GM23338 (cell line): ENCODE results near the gene USP36. TPM values are rescaled to one million over a fixed set of nuclear protein-coding genes. Genes with fewer than 3 reads are reported as not detected.

Source experiments
- ATAC-seq: fragments of 200-7000 bp; cut with Tn5 transposase; 3 replicates; pipeline ENCODE4 v1.9.1; 2020
- DNase-seq: peaks from one replicate; pipeline ENCODE4 v3.0.0-alpha.2; 2015; ENCODE audit warnings: low spot score
- H2AFZ ChIP-seq: fragments of 200-600 bp; sonication (generic); 2 replicates; pipeline ENCODE4 v1.8.0; 2016; ENCODE audit warnings: antibody characterized with exemption, mild to moderate bottlenecking, moderate library complexity
- H3F3A ChIP-seq: fragments of 200-600 bp; sonication (generic); replicated peaks from 2 replicates; pipeline ENCODE4 v1.8.0; 2017; ENCODE audit warnings: antibody characterized with exemption, mixed run types, low read depth
- H3K27ac ChIP-seq: fragments of 200-600 bp; sonication (generic); 2 replicates; pipeline ENCODE4 v1.6.1; 2016; ENCODE audit warnings: low read depth
- H3K27me3 ChIP-seq: fragments of 200-600 bp; sonication (generic); 2 replicates; pipeline ENCODE4 v1.8.0; 2016; ENCODE audit warnings: mild to moderate bottlenecking, mixed run types, moderate library complexity; ENCODE audit not compliant: insufficient read depth
- H3K36me3 ChIP-seq: fragments of 200-600 bp; sonication (generic); 2 replicates; pipeline ENCODE4 v1.8.0; 2016; ENCODE audit warnings: mild to moderate bottlenecking; ENCODE audit not compliant: insufficient read depth
- H3K4me1 ChIP-seq: fragments of 200-600 bp; sonication (generic); 2 replicates; pipeline ENCODE4 v1.8.0; 2016; ENCODE audit warnings: mild to moderate bottlenecking, moderate library complexity; ENCODE audit not compliant: insufficient read depth
- H3K4me2 ChIP-seq: fragments of 200-600 bp; sonication (generic); 2 replicates; pipeline ENCODE4 v1.7.1; 2017; ENCODE audit warnings: mixed run types
- H3K4me3 ChIP-seq: fragments of 200-600 bp; sonication (generic); 2 replicates; pipeline ENCODE4 v1.6.1; 2016; ENCODE audit warnings: mixed run types
- H3K79me2 ChIP-seq: fragments of 200-600 bp; sonication (generic); replicated peaks from 2 replicates; pipeline ENCODE4 v1.8.0; 2017; ENCODE audit warnings: mild to moderate bottlenecking; ENCODE audit not compliant: insufficient read depth
- H3K9me2 ChIP-seq: fragments of 200-600 bp; sonication (generic); 2 replicates; pipeline ENCODE4 v1.8.0; 2017; ENCODE audit not compliant: insufficient read depth
- H4K20me1 ChIP-seq: fragments of 200-600 bp; sonication (generic); replicated peaks from 2 replicates; pipeline ENCODE4 v1.8.0; 2017; ENCODE audit warnings: mild to moderate bottlenecking; ENCODE audit not compliant: insufficient read depth
- H3K27ac Mint-ChIP-seq: 2 replicates; pipeline ENCODE4 v1.8.0; 2020; ENCODE audit warnings: inconsistent platforms, mild to moderate bottlenecking, moderate library complexity, mixed read lengths
- H3K27me3 Mint-ChIP-seq: 3 replicates; pipeline ENCODE4 v1.8.0; 2022; ENCODE audit warnings: low read depth, mild to moderate bottlenecking, moderate library complexity, mixed read lengths, inconsistent platforms; ENCODE audit not compliant: insufficient read depth, poor library complexity
- H3K36me3 Mint-ChIP-seq: 3 replicates; pipeline ENCODE4 v1.8.0; 2021; ENCODE audit warnings: low read depth, mild to moderate bottlenecking, inconsistent platforms, moderate library complexity, mixed read lengths
- H3K4me1 Mint-ChIP-seq: 3 replicates; pipeline ENCODE4 v1.8.0; 2020; ENCODE audit warnings: mild to moderate bottlenecking, inconsistent platforms, mixed read lengths
- H3K4me3 Mint-ChIP-seq: 3 replicates; pipeline ENCODE4 v1.8.0; 2021; ENCODE audit warnings: moderate library complexity, mild to moderate bottlenecking, inconsistent platforms, mixed read lengths
- H3K9me3 Mint-ChIP-seq: 3 replicates; pipeline ENCODE4 v1.8.0; 2020; ENCODE audit warnings: moderate library complexity, mild to moderate bottlenecking, inconsistent platforms, mixed read lengths
- EZH2phosphoT487 ChIP-seq: fragments of 200-600 bp; sonication (generic); IDR thresholded peaks from one replicate; pipeline ENCODE4 v1.8.1; 2018; ENCODE audit warnings: antibody characterized with exemption; ENCODE audit not compliant: unreplicated experiment
- JUNB ChIP-seq: IDR thresholded peaks from one replicate; pipeline ENCODE4 v1.6.1; 2016; ENCODE audit warnings: antibody characterized with exemption; ENCODE audit not compliant: unreplicated experiment
- NANOG ChIP-seq: IDR thresholded peaks from 2 replicates; pipeline ENCODE4 v1.6.1; 2016; ENCODE audit warnings: antibody characterized with exemption, borderline replicate concordance
- POLR2AphosphoS5 ChIP-seq: IDR thresholded peaks from 2 replicates; pipeline ENCODE4 v1.6.1; 2016; ENCODE audit warnings: antibody characterized with exemption, low read depth
- STAT1 ChIP-seq: IDR thresholded peaks from one replicate; pipeline ENCODE4 v1.6.1; 2016; ENCODE audit warnings: antibody characterized with exemption; ENCODE audit not compliant: unreplicated experiment
- ZNF114 ChIP-seq: fragments of 250-450 bp; sonication (Bioruptor Pico); IDR thresholded peaks from 2 replicates; pipeline ENCODE4 v1.5.0; 2020; ENCODE audit warnings: mild to moderate bottlenecking, moderate library complexity
- ZNF331 ChIP-seq: fragments of 250-450 bp; sonication (Bioruptor Pico); IDR thresholded peaks from 2 replicates; pipeline ENCODE4 v1.5.0; 2020; ENCODE audit warnings: low read depth, mild to moderate bottlenecking, moderate library complexity
- polyA plus RNA-seq: library from polyadenylated mRNA; unstranded; fragments of >200 nt; fragmentation: Nextera tagmentation; extraction: Ambion mirVana; gene quantifications from 2 replicates; pipeline ENCODE4 v1.2.1, GENCODE V29; 2016
- total RNA-seq: library from RNA; depleted of rRNA; stranded (reverse); fragments of >200 nt; shearing (Covaris generic); gene quantifications from 2 replicates; pipeline ENCODE4 v1.2.3, GENCODE V29; 2014
- TF ChIP-seq, protein P1 (sequence below), 2 experiments: fragments of 200-600 bp in 1 of 2; sonication (generic) in 1 of 2; conservative IDR thresholded peaks; 2 replicates each; pipeline versions ENCODE4 v1.5.1 to v1.6.1; 2016 to 2017; ENCODE audit warnings: antibody characterized with exemption in 2 of 2, low read depth in 2 of 2, mild to moderate bottlenecking in 2 of 2, moderate library complexity in 1 of 2
- TF ChIP-seq, protein P2 (sequence below): IDR thresholded peaks from one replicate; pipeline ENCODE4 v1.6.1; 2018; ENCODE audit warnings: antibody characterized with exemption; ENCODE audit not compliant: unreplicated experiment
- TF ChIP-seq, protein P3 (sequence below): IDR thresholded peaks from 2 replicates; pipeline ENCODE4 v1.6.1; 2016; ENCODE audit warnings: antibody characterized with exemption
- TF ChIP-seq, protein P4 (sequence below): fragments of 250-450 bp; sonication (Bioruptor Pico); IDR thresholded peaks from 2 replicates; pipeline ENCODE4 v1.5.0; 2020; ENCODE audit warnings: mild to moderate bottlenecking, moderate library complexity

USP36 gene
- total and polyA plus RNA-seq, 2 experiments from 2014 or later: 36.2 to 55.5 TPM

DNA sequence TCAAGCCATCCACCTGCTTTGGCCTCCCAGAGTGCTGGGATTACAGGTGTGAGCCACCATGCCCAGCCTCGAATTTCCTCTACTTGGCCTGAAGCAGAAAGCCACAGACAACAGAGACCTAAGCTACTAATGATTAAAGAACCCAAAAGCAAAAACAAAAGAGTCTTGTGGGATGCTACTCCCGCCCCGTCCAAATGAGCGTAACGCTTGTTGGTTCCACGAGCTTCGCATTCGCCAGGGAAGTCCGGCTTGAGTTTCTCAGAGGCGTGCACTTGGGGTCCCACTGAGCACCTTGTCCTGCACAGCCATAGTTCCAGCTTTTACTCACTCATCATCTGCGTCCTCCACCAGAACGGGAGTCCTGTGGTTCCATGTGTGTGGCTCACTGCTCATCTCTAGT, 46.3 kb upstream of the USP36 start:
- Mint-ChIP-seq H3K4me3 (no peak overlapping the region), H3K27me3 (no peaks in the 10 kb centered on the region), H3K4me1 (peaks cover 33% of the 10 kb centered on the region), H3K36me3 (no peaks in the 10 kb centered on the region), H3K9me3 (no peaks in the 10 kb centered on the region), H3K27ac (no peak overlapping the region)
- no peak overlapping the region for H3K4me3 ChIP-seq
- no peaks in the 10 kb centered on the region for H3K27me3 ChIP-seq
- H4K20me1 ChIP-seq: no peaks in the 10 kb centered on the region
- no peaks in the 10 kb centered on the region for H3K36me3 ChIP-seq
- 0 out of 2 replicates have a peak, but pooled peaks cover 2% of the 10 kb centered on the region for H3F3A ChIP-seq
- peaks cover 14% of the 10 kb centered on the region for H3K4me1 ChIP-seq
- H3K4me2 ChIP-seq: no peak overlapping the region
- ATAC-seq (no peak), DNase-seq (no peak)
- H3K9me2 ChIP-seq: no peaks in the 10 kb centered on the region
- H3K27ac ChIP-seq: no peak overlapping the region
- peaks cover 7% of the 10 kb centered on the region for H3K79me2 ChIP-seq
- TF ChIP-seq STAT1 (no peak), ZNF114 (CRISPR knock-in tag) (no peak), ZNF331 (CRISPR knock-in tag) (no peak), JUNB (no peak), EZH2phosphoT487 (no peak), POLR2AphosphoS5 (no peak), NANOG (no peak)
- TF ChIP-seq, protein P1, sequence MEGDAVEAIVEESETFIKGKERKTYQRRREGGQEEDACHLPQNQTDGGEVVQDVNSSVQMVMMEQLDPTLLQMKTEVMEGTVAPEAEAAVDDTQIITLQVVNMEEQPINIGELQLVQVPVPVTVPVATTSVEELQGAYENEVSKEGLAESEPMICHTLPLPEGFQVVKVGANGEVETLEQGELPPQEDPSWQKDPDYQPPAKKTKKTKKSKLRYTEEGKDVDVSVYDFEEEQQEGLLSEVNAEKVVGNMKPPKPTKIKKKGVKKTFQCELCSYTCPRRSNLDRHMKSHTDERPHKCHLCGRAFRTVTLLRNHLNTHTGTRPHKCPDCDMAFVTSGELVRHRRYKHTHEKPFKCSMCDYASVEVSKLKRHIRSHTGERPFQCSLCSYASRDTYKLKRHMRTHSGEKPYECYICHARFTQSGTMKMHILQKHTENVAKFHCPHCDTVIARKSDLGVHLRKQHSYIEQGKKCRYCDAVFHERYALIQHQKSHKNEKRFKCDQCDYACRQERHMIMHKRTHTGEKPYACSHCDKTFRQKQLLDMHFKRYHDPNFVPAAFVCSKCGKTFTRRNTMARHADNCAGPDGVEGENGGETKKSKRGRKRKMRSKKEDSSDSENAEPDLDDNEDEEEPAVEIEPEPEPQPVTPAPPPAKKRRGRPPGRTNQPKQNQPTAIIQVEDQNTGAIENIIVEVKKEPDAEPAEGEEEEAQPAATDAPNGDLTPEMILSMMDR (conservative IDR thresholded peaks at IDR 0.05; ENCODE audit: low read depth in 2 of 2): no peak
- TF ChIP-seq, protein P2, sequence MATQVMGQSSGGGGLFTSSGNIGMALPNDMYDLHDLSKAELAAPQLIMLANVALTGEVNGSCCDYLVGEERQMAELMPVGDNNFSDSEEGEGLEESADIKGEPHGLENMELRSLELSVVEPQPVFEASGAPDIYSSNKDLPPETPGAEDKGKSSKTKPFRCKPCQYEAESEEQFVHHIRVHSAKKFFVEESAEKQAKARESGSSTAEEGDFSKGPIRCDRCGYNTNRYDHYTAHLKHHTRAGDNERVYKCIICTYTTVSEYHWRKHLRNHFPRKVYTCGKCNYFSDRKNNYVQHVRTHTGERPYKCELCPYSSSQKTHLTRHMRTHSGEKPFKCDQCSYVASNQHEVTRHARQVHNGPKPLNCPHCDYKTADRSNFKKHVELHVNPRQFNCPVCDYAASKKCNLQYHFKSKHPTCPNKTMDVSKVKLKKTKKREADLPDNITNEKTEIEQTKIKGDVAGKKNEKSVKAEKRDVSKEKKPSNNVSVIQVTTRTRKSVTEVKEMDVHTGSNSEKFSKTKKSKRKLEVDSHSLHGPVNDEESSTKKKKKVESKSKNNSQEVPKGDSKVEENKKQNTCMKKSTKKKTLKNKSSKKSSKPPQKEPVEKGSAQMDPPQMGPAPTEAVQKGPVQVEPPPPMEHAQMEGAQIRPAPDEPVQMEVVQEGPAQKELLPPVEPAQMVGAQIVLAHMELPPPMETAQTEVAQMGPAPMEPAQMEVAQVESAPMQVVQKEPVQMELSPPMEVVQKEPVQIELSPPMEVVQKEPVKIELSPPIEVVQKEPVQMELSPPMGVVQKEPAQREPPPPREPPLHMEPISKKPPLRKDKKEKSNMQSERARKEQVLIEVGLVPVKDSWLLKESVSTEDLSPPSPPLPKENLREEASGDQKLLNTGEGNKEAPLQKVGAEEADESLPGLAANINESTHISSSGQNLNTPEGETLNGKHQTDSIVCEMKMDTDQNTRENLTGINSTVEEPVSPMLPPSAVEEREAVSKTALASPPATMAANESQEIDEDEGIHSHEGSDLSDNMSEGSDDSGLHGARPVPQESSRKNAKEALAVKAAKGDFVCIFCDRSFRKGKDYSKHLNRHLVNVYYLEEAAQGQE: no peak
- TF ChIP-seq, protein P3, sequence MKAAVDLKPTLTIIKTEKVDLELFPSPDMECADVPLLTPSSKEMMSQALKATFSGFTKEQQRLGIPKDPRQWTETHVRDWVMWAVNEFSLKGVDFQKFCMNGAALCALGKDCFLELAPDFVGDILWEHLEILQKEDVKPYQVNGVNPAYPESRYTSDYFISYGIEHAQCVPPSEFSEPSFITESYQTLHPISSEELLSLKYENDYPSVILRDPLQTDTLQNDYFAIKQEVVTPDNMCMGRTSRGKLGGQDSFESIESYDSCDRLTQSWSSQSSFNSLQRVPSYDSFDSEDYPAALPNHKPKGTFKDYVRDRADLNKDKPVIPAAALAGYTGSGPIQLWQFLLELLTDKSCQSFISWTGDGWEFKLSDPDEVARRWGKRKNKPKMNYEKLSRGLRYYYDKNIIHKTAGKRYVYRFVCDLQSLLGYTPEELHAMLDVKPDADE: no peak
- no peak overlapping the region for H2AFZ ChIP-seq

DNA sequence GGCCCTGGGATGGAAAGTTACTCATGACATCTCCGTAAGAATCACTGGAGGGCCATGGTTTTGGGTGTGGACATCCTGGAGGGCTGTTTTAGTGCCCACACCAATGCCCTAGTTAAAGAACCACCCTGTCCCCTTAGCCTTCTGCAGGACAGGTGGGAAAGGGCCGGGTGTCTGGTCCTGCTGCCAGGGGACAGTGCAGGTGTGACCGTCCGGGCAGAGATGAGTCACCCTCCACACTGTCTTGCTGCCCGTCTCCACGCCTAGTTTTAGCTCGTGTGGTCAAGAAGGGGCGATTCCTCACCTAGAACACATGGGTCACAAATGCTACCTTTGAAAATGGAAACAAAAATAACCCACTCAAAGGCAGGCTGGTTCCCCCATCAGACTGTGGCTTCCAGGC, 45.3 kb upstream of the USP36 start:
- Mint-ChIP-seq H3K27ac (no peak overlapping the region), H3K4me3 (no peak overlapping the region), H3K4me1 (peaks cover 28% of the 10 kb centered on the region), H3K36me3 (no peaks in the 10 kb centered on the region), H3K27me3 (peaks cover 4% of the 10 kb centered on the region), H3K9me3 (no peaks in the 10 kb centered on the region)
- no peak overlapping the region for H3K27ac ChIP-seq
- no peak overlapping the region for H3K4me3 ChIP-seq
- no peak overlapping the region for H3K4me2 ChIP-seq
- H4K20me1 ChIP-seq: no peaks in the 10 kb centered on the region
- DNase-seq (no peak), ATAC-seq (no peak)
- no peak overlapping the region for H2AFZ ChIP-seq
- H3K9me2 ChIP-seq: no peaks in the 10 kb centered on the region
- H3K4me1 ChIP-seq: peaks cover 14% of the 10 kb centered on the region
- 0 out of 2 replicates have a peak, but pooled peaks cover 2% of the 10 kb centered on the region for H3F3A ChIP-seq
- no peaks in the 10 kb centered on the region for H3K36me3 ChIP-seq
- peaks cover 11% of the 10 kb centered on the region for H3K79me2 ChIP-seq
- no peaks in the 10 kb centered on the region for H3K27me3 ChIP-seq
- TF ChIP-seq POLR2AphosphoS5: no peak
- TF ChIP-seq, protein P4, sequence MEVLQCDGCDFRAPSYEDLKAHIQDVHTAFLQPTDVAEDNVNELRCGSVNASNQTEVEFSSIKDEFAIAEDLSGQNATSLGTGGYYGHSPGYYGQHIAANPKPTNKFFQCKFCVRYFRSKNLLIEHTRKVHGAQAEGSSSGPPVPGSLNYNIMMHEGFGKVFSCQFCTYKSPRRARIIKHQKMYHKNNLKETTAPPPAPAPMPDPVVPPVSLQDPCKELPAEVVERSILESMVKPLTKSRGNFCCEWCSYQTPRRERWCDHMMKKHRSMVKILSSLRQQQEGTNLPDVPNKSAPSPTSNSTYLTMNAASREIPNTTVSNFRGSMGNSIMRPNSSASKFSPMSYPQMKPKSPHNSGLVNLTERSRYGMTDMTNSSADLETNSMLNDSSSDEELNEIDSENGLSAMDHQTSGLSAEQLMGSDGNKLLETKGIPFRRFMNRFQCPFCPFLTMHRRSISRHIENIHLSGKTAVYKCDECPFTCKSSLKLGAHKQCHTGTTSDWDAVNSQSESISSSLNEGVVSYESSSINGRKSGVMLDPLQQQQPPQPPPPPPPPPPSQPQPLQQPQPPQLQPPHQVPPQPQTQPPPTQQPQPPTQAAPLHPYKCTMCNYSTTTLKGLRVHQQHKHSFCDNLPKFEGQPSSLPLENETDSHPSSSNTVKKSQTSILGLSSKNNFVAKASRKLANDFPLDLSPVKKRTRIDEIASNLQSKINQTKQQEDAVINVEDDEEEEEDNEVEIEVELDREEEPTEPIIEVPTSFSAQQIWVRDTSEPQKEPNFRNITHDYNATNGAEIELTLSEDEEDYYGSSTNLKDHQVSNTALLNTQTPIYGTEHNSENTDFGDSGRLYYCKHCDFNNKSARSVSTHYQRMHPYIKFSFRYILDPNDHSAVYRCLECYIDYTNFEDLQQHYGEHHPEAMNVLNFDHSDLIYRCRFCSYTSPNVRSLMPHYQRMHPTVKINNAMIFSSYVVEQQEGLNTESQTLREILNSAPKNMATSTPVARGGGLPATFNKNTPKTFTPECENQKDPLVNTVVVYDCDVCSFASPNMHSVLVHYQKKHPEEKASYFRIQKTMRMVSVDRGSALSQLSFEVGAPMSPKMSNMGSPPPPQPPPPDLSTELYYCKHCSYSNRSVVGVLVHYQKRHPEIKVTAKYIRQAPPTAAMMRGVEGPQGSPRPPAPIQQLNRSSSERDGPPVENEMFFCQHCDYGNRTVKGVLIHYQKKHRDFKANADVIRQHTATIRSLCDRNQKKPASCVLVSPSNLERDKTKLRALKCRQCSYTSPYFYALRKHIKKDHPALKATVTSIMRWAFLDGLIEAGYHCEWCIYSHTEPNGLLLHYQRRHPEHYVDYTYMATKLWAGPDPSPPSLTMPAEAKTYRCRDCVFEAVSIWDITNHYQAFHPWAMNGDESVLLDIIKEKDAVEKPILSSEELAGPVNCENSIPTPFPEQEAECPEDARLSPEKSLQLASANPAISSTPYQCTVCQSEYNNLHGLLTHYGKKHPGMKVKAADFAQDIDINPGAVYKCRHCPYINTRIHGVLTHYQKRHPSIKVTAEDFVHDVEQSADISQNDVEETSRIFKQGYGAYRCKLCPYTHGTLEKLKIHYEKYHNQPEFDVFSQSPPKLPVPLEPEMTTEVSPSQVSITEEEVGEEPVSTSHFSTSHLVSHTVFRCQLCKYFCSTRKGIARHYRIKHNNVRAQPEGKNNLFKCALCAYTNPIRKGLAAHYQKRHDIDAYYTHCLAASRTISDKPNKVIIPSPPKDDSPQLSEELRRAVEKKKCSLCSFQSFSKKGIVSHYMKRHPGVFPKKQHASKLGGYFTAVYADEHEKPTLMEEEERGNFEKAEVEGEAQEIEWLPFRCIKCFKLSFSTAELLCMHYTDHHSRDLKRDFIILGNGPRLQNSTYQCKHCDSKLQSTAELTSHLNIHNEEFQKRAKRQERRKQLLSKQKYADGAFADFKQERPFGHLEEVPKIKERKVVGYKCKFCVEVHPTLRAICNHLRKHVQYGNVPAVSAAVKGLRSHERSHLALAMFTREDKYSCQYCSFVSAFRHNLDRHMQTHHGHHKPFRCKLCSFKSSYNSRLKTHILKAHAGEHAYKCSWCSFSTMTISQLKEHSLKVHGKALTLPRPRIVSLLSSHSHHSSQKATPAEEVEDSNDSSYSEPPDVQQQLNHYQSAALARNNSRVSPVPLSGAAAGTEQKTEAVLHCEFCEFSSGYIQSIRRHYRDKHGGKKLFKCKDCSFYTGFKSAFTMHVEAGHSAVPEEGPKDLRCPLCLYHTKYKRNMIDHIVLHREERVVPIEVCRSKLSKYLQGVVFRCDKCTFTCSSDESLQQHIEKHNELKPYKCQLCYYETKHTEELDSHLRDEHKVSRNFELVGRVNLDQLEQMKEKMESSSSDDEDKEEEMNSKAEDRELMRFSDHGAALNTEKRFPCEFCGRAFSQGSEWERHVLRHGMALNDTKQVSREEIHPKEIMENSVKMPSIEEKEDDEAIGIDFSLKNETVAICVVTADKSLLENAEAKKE (CRISPR knock-in tag): no peak
